ENCODE data around the gene PITPNC1.
"Not testable (repeated sequence)": the region's sequence is repeated elsewhere in the genome, so short reads cannot be mapped to it uniquely, and the experiment has no call there.

Gene PITPNC1

DNA sequence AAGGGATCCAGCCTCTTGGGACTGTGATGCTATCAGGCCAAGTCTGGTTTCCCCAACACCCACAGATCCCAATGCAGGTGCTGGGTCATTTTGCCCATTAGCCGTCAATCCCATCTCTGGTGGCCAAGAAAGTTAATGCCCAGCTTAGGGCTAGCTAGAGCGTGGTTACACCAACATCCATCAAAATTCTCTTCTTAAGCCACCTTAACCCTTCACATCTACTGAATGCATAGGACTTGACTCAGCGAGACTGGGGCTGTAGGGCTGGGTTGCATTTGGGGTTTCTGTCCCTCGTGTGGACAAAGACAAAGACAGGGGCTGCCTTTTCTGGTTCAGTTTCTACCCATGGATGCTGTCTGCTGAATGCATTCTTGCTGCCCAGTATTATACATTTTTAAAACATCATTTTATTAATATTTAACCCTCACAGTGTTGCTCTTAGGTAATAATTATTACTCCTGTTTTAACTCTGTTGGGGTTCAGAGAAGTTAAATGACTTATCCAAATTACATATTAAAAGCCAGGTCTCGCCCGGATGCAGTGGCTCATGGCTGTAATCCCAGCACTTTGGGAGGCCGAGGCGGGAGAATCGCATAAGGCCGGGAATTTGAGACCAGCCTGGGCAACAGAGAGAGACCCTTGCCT lies 199.5 kb downstream of the PITPNC1 start:
- TF ChIP-seq, protein P1, sequence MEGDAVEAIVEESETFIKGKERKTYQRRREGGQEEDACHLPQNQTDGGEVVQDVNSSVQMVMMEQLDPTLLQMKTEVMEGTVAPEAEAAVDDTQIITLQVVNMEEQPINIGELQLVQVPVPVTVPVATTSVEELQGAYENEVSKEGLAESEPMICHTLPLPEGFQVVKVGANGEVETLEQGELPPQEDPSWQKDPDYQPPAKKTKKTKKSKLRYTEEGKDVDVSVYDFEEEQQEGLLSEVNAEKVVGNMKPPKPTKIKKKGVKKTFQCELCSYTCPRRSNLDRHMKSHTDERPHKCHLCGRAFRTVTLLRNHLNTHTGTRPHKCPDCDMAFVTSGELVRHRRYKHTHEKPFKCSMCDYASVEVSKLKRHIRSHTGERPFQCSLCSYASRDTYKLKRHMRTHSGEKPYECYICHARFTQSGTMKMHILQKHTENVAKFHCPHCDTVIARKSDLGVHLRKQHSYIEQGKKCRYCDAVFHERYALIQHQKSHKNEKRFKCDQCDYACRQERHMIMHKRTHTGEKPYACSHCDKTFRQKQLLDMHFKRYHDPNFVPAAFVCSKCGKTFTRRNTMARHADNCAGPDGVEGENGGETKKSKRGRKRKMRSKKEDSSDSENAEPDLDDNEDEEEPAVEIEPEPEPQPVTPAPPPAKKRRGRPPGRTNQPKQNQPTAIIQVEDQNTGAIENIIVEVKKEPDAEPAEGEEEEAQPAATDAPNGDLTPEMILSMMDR (IDR thresholded peaks at IDR 0.05): no peak
- no peak for TF ChIP-seq ZFX (IDR thresholded peaks at IDR 0.05; ENCODE audit: borderline replicate concordance)
- no peak overlapping the region for H3K27ac ChIP-seq

DNA sequence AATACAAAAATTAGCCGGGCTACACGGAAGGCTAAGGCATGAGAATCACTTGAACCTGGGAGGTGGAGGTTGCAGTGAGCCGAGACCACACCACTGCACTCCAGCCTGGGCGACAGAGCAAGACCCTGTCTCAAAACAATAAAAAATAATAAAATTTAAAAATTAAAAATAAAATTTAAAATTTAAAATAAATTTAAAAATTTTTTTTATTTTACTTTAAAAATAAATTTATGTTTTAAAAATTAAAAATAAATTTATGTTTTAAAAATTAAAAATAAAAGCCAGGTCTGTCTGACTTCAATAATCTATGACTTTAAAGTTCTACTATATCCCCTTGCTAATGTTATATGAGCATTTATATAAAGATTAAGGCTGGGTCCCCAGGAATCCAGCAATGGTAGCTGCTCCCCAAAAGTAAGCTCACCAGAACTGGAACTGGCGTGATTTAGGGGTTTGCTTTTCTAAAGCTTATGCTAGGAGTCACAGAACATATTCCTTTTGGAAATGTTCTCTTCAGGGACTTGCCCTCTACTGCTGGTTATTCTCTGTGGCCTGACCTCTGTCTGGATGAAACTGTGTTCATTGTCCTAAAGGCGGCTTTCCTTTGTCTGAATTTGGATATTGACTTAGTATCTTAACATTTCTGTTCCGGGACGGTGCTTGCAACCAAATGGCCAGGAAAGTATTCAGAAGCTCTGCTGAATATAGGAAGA lies 200.5 kb downstream of the PITPNC1 start:
- H3K27ac ChIP-seq: no peak overlapping the region
- TF ChIP-seq ZFX (IDR thresholded peaks at IDR 0.05; ENCODE audit: borderline replicate concordance): no peak
- TF ChIP-seq, protein P1 (IDR thresholded peaks at IDR 0.05): no peak

DNA sequence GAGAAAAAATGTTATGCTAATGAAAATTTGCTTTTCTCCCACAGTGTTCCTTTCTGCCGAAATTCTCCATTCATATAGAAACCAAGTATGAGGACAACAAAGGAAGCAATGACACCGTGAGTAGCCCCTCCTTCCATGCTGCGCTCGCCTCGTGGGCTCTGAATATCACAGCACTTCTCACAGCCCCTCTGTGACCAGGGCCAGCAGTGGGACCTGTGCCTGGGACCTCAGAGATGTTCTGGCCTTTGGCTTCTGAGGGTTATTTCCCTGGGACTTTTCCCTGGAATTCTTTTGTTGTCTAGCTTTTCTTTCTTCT lies 201.0 kb downstream of the PITPNC1 start:
- TF ChIP-seq, protein P1 (IDR thresholded peaks at IDR 0.05): no peak
- no peak for TF ChIP-seq ZFX (IDR thresholded peaks at IDR 0.05; ENCODE audit: borderline replicate concordance)
- no peak overlapping the region for H3K27ac ChIP-seq

DNA sequence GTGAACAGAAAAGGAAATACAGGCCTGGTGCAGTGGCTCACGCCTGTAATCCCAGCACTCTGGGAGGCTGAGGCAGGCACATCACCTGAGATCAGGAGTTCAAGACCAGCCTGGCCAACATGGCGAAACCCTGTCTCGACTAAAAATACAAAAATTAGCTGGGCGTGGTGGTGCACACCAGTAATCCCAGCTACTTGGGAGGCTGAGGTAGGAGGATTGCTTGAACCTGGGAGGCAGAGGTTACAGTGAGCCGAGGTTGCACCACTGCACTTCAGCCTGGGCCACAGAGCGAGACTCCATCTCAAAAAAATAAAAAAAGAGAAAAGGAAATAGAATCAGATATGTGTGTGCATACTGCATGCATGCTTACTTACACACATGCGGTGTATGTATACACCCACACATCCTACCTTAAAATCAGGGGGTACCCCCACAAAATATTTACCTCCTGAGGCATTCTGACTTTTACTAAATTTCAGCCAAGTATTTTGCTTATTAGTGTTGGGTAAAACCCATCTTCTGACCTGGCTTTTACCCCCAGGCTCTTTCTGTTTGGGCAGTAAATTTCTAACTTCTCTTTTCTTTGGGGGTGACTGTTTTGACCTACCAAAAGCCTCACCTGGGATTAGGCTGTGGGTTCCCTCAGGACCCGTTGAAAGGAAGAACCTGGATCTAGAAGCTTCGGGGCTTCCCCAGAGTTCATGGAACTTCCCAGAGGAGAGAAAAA lies 201.8 kb downstream of the PITPNC1 start:
- not testable (repeated sequence) for H3K27ac ChIP-seq

DNA sequence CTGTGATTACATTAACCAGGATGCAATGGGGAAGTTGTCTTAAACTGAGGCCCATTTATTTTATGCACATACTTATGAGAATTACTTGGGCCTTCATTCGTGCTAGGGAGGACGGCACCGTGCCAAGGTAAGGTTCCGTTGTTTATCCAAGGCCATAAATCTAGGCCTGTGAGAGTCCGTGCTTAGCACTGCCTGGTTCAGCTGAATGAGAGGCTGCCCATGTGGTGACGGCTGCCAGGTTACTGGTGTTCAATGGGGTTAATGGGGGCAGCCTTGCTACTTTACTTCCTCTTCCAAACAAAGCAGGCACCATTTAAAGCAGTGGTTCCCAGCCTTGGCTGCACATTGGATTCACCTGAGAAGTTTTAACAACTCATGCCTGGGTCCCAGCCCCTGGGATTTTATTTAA lies 205.6 kb downstream of the PITPNC1 start:
- no peak for TF ChIP-seq ZFX (IDR thresholded peaks at IDR 0.05; ENCODE audit: borderline replicate concordance)
- TF ChIP-seq, protein P1 (IDR thresholded peaks at IDR 0.05): no peak
- no peak overlapping the region for H3K27ac ChIP-seq

GRCh38 chr17:67585077-67585602 lies 208.1 kb downstream of the PITPNC1 start:
- no peak for TF ChIP-seq ZFX (IDR thresholded peaks at IDR 0.05; ENCODE audit: borderline replicate concordance)
- TF ChIP-seq, protein P1 (IDR thresholded peaks at IDR 0.05): no peak
- no peak overlapping the region for H3K27ac ChIP-seq

DNA sequence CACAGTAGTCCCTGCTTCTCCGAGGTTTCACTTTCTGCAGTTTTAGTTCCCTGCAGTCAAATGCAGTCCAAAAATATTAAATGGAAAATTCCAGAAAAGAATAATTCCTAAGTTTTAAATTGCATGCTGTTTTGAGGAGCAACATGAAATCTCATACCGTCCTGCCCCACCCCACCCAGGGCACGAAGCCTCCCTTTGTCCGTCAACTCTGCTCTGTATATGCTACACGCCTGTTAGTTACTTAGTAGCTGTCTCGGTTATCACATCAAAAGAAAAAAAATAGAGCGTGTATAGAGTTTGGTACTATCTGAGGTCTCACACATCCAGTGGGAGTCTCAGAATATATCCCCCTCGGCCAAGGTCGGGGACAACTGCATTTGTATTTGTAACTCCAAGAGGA lies 211.2 kb downstream of the PITPNC1 start:
- TF ChIP-seq ZFX (IDR thresholded peaks at IDR 0.05; ENCODE audit: borderline replicate concordance): no peak
- TF ChIP-seq, protein P1 (IDR thresholded peaks at IDR 0.05): no peak
- no peak overlapping the region for H3K27ac ChIP-seq
